ACC112 (cell line): Measurements from ENCODE around the gene MLLT10.
A peak's percentile ranks its signal among the peaks of the same experiment; 100 is the strongest.
"Not testable (repeated sequence)": the region's sequence is repeated elsewhere in the genome, so short reads cannot be mapped to it uniquely, and the experiment has no call there.

Experiments used
- H2AFZ ChIP-seq: fragments of 200-600 bp; sonication (generic); one replicate; pipeline ENCODE4 v1.6.0; 2017; ENCODE audit warnings: antibody characterized with exemption, low read length; ENCODE audit not compliant: unreplicated experiment
- H3K27ac ChIP-seq: fragments of 200-600 bp; sonication (generic); 2 replicates; pipeline ENCODE4 v1.5.1; 2014; ENCODE audit warnings: low read depth, mild to moderate bottlenecking, antibody characterized with exemption, low read length, moderate library complexity
- H3K27me3 ChIP-seq: fragments of 200-600 bp; sonication (generic); 2 replicates; pipeline ENCODE4 v1.6.1; 2014; ENCODE audit warnings: mild to moderate bottlenecking, antibody characterized with exemption, low read length, moderate library complexity, mixed read lengths; ENCODE audit not compliant: insufficient read depth
- H3K36me3 ChIP-seq: fragments of 200-600 bp; sonication (generic); 2 replicates; pipeline ENCODE4 v1.6.1; 2016; ENCODE audit warnings: mild to moderate bottlenecking, antibody characterized with exemption, low read length, moderate library complexity, mixed read lengths; ENCODE audit not compliant: insufficient read depth
- H3K4me1 ChIP-seq: fragments of 200-600 bp; sonication (generic); one replicate; pipeline ENCODE4 v1.6.1; 2016; ENCODE audit warnings: low read length, mixed read lengths; ENCODE audit not compliant: insufficient read depth, unreplicated experiment, control insufficient read depth
- H3K4me3 ChIP-seq: fragments of 200-600 bp; sonication (generic); 2 replicates; pipeline ENCODE4 v1.5.1; 2014; ENCODE audit warnings: mild to moderate bottlenecking, low read depth, low read length
- H3K79me2 ChIP-seq: fragments of 200-600 bp; sonication (generic); one replicate; pipeline ENCODE4 v1.6.0; 2016; ENCODE audit warnings: low read length; ENCODE audit not compliant: control insufficient read depth, unreplicated experiment, insufficient read depth

The MLLT10 gene

GRCh38 chr10:21700474-21700873 lies 166.4 kb downstream of the MLLT10 start:
- H3K36me3 ChIP-seq = peaks cover 41% of the 10 kb centered on the region
- no peak overlapping the region for H2AFZ ChIP-seq
- no peaks in the 10 kb centered on the region for H3K4me1 ChIP-seq
- H3K4me3 ChIP-seq = no peak overlapping the region
- no peak overlapping the region for H3K27ac ChIP-seq
- peaks cover 49% of the 10 kb centered on the region for H3K79me2 ChIP-seq
- H3K27me3 ChIP-seq = no peaks in the 10 kb centered on the region

GRCh38 chr10:21702633-21703111 lies 168.6 kb downstream of the MLLT10 start:
- Histone ChIP-seq H3K4me1 (peaks cover 6% of the 10 kb centered on the region), H3K79me2 (peaks cover 59% of the 10 kb centered on the region), H3K36me3 (peaks cover 32% of the 10 kb centered on the region), H3K4me3 (no peak overlapping the region), H3K27me3 (no peaks in the 10 kb centered on the region), H3K27ac (no peak overlapping the region), H2AFZ (no peak overlapping the region)

DNA sequence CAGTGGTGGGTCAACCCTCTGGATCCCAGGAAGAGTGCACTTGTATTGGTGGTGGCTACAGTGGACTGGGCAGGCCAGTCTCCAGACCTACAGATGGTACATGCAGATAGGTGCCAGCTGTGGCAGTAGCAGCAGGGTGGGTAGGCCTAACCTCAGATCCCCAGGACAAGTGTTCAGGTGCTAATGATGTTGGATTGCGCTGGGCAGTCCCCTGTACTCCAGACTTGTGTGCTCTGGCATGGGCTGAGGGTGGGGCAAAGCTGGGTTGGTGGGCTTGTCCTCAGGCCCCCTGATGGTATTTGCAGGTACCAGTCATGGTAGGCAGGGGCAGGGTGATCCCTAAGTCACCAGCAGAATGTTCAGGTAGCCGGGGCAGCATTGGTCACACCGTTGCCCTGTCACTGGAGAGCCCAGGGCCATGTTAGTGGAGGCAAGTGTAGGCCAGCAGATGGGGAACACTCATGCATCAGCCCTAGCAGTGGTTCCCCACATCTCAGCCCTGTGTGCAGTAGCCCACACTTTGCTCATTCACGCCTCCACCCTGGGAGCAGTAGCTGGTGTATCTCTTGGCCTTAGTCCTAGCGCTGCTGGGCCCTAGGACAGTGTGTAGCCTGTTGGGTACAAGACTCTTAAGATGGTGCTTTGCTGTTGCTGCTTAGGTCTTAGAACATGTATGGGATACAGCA lies 171.3 kb downstream of the MLLT10 start:
- Histone ChIP-seq H2AFZ (no peak overlapping the region), H3K36me3 (peaks cover 15% of the 10 kb centered on the region), H3K4me1 (peaks cover 6% of the 10 kb centered on the region), H3K79me2 (peaks cover 51% of the 10 kb centered on the region), H3K27ac (no peak overlapping the region), H3K4me3 (no peak overlapping the region), H3K27me3 (no peaks in the 10 kb centered on the region)

GRCh38 chr10:21705828-21706176 lies 171.8 kb downstream of the MLLT10 start:
- Histone ChIP-seq H3K36me3 (peaks cover 10% of the 10 kb centered on the region), H3K4me1 (peaks cover 6% of the 10 kb centered on the region), H3K4me3 (no peak overlapping the region), H3K27me3 (no peaks in the 10 kb centered on the region), H3K79me2 (peaks cover 48% of the 10 kb centered on the region), H3K27ac (no peak overlapping the region), H2AFZ (no peak overlapping the region)

- Histone ChIP-seq H2AFZ (no peak overlapping the region), H3K36me3 (peaks cover 5% of the 10 kb centered on the region; the same call in 1 of the 2 replicates), H3K79me2 (peaks cover 40% of the 10 kb centered on the region), H3K4me3 (no peak overlapping the region), H3K4me1 (peaks cover 6% of the 10 kb centered on the region), H3K27me3 (no peaks in the 10 kb centered on the region), H3K27ac (no peak overlapping the region)
These were observed 173.5 kb downstream of the MLLT10 start for GRCh38 chr10:21707498-21707897.

GRCh38 chr10:21712975-21713374 lies 178.9 kb downstream of the MLLT10 start:
- Histone ChIP-seq H3K4me3 (no peak overlapping the region), H3K36me3 (peaks cover 22% of the 10 kb centered on the region), H2AFZ (no peak overlapping the region), H3K4me1 (no peaks in the 10 kb centered on the region), H3K79me2 (peaks cover 2% of the 10 kb centered on the region), H3K27me3 (no peaks in the 10 kb centered on the region), H3K27ac (no peak overlapping the region)

DNA sequence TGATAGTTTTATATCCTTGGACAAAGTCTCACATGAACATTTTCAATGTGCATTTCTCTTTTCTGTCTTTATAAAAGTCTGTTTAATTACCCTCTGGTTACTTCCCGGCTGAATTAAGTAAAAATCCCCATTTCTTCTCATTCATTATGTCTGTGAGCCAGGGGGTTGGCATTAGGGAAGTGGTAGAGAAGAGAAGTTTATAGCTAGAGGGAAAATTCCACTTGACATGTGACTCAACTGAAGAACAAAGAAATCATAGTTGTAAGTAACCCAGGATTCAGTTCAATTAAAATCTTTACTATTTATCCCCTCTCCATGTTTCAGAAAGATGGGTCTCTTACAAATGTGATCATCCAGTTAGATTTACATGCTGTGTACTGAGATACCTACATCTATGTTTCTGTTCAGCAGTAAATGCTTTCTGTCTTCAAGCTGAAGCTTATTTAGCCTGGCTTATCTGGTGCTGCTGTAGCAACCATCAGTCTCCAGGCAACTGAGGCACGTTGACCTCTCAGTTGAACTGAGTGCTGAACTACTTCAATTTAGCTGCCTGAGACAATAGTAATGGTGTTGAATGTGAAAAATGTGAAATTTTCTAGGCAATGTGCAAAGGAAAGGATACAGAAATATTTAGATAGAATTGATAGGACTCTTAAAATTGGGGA lies 181.6 kb downstream of the MLLT10 start:
- no peak overlapping the region for H3K4me3 ChIP-seq
- H3K27me3 ChIP-seq = no peaks in the 10 kb centered on the region
- 0 out of 2 replicates have a peak overlapping the region, but pooled peaks have one; percentile 2 for H3K27ac ChIP-seq
- H2AFZ ChIP-seq = no peak overlapping the region
- H3K36me3 ChIP-seq = peaks cover 25% of the 10 kb centered on the region
- H3K79me2 ChIP-seq = peaks cover 9% of the 10 kb centered on the region
- H3K4me1 ChIP-seq = no peaks in the 10 kb centered on the region

GRCh38 chr10:21717437-21718054 lies 183.5 kb downstream of the MLLT10 start:
- H3K79me2 ChIP-seq, H3K4me3 ChIP-seq, H3K4me1 ChIP-seq, H3K27ac ChIP-seq, H3K27me3 ChIP-seq, H2AFZ ChIP-seq: not testable (repeated sequence)
- peaks cover 25% of the 10 kb centered on the region for H3K36me3 ChIP-seq

GRCh38 chr10:21719502-21719901 lies 185.5 kb downstream of the MLLT10 start:
- H3K4me3 ChIP-seq = no peak overlapping the region
- H3K27ac ChIP-seq = no peak overlapping the region
- peaks cover 8% of the 10 kb centered on the region for H3K79me2 ChIP-seq
- H2AFZ ChIP-seq = no peak overlapping the region
- H3K27me3 ChIP-seq = no peaks in the 10 kb centered on the region
- peaks cover 13% of the 10 kb centered on the region for H3K4me1 ChIP-seq
- peaks cover 19% of the 10 kb centered on the region for H3K36me3 ChIP-seq

- peaks cover 8% of the 10 kb centered on the region for H3K79me2 ChIP-seq
- peaks cover 17% of the 10 kb centered on the region for H3K4me1 ChIP-seq
- no peak overlapping the region for H3K27ac ChIP-seq
- H3K27me3 ChIP-seq = no peaks in the 10 kb centered on the region
- H3K36me3 ChIP-seq = peaks cover 16% of the 10 kb centered on the region
- H2AFZ ChIP-seq = no peak overlapping the region
- H3K4me3 ChIP-seq = no peak overlapping the region
These were observed 186.1 kb downstream of the MLLT10 start for GRCh38 chr10:21720090-21720489.
